Panc1 (cell line): ENCODE measurements around the gene RASL11A. TPM values are rescaled to one million over a fixed set of nuclear protein-coding genes. Genes with fewer than 3 reads are reported as not detected.

Experiments
- ATAC-seq: fragments of 200-7000 bp; cut with Tn5 transposase; 2 replicates; pipeline ENCODE4 v1.9.1; 2020; ENCODE audit warnings: mild to moderate bottlenecking, moderate library complexity
- BruUV-seq: library from RNA; stranded (reverse); fragments of 400-500 nt; replicated peaks from 2 replicates; lab custom pipeline; 2021; lab: Mats Ljungman, UMichigan
- CTCF ChIA-PET: fragments of 300-600 bp; sonication (Branson Sonifier 250); formaldehyde crosslinking; loops from one replicate; lab custom pipeline; 2022; ENCODE audit warnings: antibody characterized with exemption; lab: Charles Lee
- POLR2A ChIA-PET: fragments of 300-600 bp; sonication (Branson Sonifier 250); formaldehyde crosslinking; loops from one replicate; lab custom pipeline; 2022; ENCODE audit warnings: antibody characterized with exemption; lab: Charles Lee
- DNase-seq: peaks from one replicate; pipeline ENCODE4 v3.0.0-alpha.2; 2010; ENCODE audit warnings: low read depth, low spot score
- H3K27ac ChIP-seq: 2 replicates; pipeline ENCODE4 v1.5.1; 2011; ENCODE audit warnings: mild to moderate bottlenecking, low read length, inconsistent platforms
- H3K27me3 ChIP-seq: fragments of 200-500 bp; sonication (Bioruptor generic); 2 replicates; pipeline ENCODE4 v1.6.0; 2014; ENCODE audit warnings: low read length, inconsistent platforms; ENCODE audit not compliant: control insufficient read depth, insufficient read depth
- H3K36me3 ChIP-seq: fragments of 200-500 bp; sonication (Bioruptor generic); 2 replicates; pipeline ENCODE4 v1.5.1; 2014; ENCODE audit warnings: inconsistent platforms, mild to moderate bottlenecking, low read length, moderate library complexity; ENCODE audit not compliant: control insufficient read depth, insufficient read depth
- H3K4me1 ChIP-seq: 2 replicates; pipeline ENCODE4 v1.5.1; 2011; ENCODE audit warnings: inconsistent platforms, mild to moderate bottlenecking, low read length, moderate library complexity; ENCODE audit not compliant: control insufficient read depth, insufficient read depth
- H3K4me3 ChIP-seq, 2 experiments: 2 replicates each; pipeline ENCODE4 v1.5.1; 2011 to 2012; ENCODE audit warnings: low read depth in 2 of 2, low read length in 2 of 2, mild to moderate bottlenecking in 2 of 2, inconsistent platforms in 1 of 2, moderate library complexity in 1 of 2
- H3K9me3 ChIP-seq: fragments of 200-500 bp; sonication (Bioruptor generic); 2 replicates; pipeline ENCODE4 v1.5.1; 2014; ENCODE audit warnings: low read depth, mild to moderate bottlenecking, inconsistent platforms, low read length, moderate library complexity; ENCODE audit not compliant: control insufficient read depth, insufficient read depth
- POLR2AphosphoS5 ChIP-seq: IDR thresholded peaks from 2 replicates; pipeline ENCODE4 v1.6.1; 2012; ENCODE audit warnings: mild to moderate bottlenecking, low read depth, low read length, moderate library complexity
- SIN3A ChIP-seq: IDR thresholded peaks from 2 replicates; pipeline ENCODE4 v1.6.1; 2012; ENCODE audit warnings: low read depth, mild to moderate bottlenecking, low read length, moderate library complexity, borderline replicate concordance; ENCODE audit not compliant: insufficient read depth
- TCF7L2 ChIP-seq: IDR thresholded peaks from 2 replicates; pipeline ENCODE4 v1.6.1; 2011; ENCODE audit warnings: mild to moderate bottlenecking, low read depth, low read length, inconsistent platforms
- in situ Hi-C: cut with HindIII; loops from 2 replicates; pipeline ENCODE4 v1.10.0; 2016; ENCODE audit warnings: low sequenced_read_pairs, low pct_unique_long_range_greater_than_20kb
- intact Hi-C: fragments of 100-400 bp; cut with micrococcal nuclease; formaldehyde crosslinking; loops from one replicate; pipeline ENCODE4 v1.10.0; 2022; ENCODE audit not compliant: unreplicated experiment
- total RNA-seq: library from RNA; stranded (reverse); gene quantifications from one replicate; pipeline ENCODE4 v1.2.1, GENCODE V29; 2021; ENCODE audit not compliant: unreplicated experiment
- TF ChIP-seq, protein P1 (sequence below), 2 experiments: IDR thresholded peaks; 2 replicates each; pipeline ENCODE4 v1.6.1; 2011 to 2012; ENCODE audit warnings: low read depth in 2 of 2, control low read depth in 1 of 2, low read length in 1 of 2, mild to moderate bottlenecking in 1 of 2, moderate library complexity in 1 of 2; ENCODE audit not compliant: insufficient read depth in 1 of 2
- TF ChIP-seq, protein P2 (sequence below): fragments of 450-650 bp; IDR thresholded peaks from 2 replicates; pipeline ENCODE4 v1.5.1; 2017; ENCODE audit warnings: mild to moderate bottlenecking

RASL11A gene
- total RNA-seq, 1 experiment from 2014 or later, result 136 TPM

DNA sequence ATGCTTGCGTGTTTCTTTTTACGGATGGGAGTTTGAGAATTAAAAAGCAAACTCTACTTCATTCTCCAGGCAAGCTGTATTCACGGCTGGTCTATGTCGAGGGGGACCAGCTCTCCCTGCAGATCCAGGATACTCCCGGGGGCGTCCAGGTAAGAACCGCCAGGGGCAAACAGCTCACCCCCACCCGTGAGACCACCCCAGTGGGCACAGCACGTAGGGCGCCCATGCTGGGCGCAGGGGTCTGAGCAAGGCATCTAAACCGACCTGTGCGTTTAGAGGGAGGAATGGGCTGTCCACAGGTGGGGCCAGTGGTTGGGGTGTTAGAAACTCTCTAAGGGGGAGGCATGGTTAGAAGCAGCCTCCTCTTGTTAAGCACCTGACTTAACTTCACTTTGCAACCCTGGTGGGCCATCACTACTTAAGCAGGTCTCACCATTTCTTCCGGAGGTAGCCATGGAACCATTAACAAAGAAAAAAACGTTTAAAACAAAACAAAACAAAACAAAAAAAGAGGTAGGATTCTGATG, 1.0 kb downstream of the RASL11A start:
- TF ChIP-seq SIN3A, result no peak
- no peak for TF ChIP-seq TCF7L2
- TF ChIP-seq, protein P1, sequence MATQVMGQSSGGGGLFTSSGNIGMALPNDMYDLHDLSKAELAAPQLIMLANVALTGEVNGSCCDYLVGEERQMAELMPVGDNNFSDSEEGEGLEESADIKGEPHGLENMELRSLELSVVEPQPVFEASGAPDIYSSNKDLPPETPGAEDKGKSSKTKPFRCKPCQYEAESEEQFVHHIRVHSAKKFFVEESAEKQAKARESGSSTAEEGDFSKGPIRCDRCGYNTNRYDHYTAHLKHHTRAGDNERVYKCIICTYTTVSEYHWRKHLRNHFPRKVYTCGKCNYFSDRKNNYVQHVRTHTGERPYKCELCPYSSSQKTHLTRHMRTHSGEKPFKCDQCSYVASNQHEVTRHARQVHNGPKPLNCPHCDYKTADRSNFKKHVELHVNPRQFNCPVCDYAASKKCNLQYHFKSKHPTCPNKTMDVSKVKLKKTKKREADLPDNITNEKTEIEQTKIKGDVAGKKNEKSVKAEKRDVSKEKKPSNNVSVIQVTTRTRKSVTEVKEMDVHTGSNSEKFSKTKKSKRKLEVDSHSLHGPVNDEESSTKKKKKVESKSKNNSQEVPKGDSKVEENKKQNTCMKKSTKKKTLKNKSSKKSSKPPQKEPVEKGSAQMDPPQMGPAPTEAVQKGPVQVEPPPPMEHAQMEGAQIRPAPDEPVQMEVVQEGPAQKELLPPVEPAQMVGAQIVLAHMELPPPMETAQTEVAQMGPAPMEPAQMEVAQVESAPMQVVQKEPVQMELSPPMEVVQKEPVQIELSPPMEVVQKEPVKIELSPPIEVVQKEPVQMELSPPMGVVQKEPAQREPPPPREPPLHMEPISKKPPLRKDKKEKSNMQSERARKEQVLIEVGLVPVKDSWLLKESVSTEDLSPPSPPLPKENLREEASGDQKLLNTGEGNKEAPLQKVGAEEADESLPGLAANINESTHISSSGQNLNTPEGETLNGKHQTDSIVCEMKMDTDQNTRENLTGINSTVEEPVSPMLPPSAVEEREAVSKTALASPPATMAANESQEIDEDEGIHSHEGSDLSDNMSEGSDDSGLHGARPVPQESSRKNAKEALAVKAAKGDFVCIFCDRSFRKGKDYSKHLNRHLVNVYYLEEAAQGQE (IDR thresholded peaks at IDR 0.05; ENCODE audit: insufficient read depth in 1 of 2, low read depth in 2 of 2, low read length in 1 of 2), result no peak
- TF ChIP-seq POLR2AphosphoS5, result no peak
- TF ChIP-seq, protein P2, sequence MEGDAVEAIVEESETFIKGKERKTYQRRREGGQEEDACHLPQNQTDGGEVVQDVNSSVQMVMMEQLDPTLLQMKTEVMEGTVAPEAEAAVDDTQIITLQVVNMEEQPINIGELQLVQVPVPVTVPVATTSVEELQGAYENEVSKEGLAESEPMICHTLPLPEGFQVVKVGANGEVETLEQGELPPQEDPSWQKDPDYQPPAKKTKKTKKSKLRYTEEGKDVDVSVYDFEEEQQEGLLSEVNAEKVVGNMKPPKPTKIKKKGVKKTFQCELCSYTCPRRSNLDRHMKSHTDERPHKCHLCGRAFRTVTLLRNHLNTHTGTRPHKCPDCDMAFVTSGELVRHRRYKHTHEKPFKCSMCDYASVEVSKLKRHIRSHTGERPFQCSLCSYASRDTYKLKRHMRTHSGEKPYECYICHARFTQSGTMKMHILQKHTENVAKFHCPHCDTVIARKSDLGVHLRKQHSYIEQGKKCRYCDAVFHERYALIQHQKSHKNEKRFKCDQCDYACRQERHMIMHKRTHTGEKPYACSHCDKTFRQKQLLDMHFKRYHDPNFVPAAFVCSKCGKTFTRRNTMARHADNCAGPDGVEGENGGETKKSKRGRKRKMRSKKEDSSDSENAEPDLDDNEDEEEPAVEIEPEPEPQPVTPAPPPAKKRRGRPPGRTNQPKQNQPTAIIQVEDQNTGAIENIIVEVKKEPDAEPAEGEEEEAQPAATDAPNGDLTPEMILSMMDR, result no peak
- H3K4me1 ChIP-seq, result peaks cover 16% of the 10 kb centered on the region
- H3K27me3 ChIP-seq, result no peaks in the 10 kb centered on the region
- DNase-seq, result no peak
- H3K9me3 ChIP-seq, result no peaks in the 10 kb centered on the region
- BruUV-seq, result no TSS peak
- ChIA-PET CTCF (interaction anchor here (0.6 kb wide), 1 partner anchor 187 kb away, joined by 5 read pairs; no protein-coding TSS in a partner anchor), POLR2A (no interaction called here)
- in situ Hi-C loops, result no loop called here
- ATAC-seq, result no peak
- H3K27ac ChIP-seq, result peak overlapping the region; percentile 90
- H3K4me3 ChIP-seq, result peak overlapping the region; percentile 69 to 72
- no peaks in the 10 kb centered on the region; the same call in 1 of the 2 replicates for H3K36me3 ChIP-seq
- intact Hi-C loops, result loop anchor here (10.0 kb wide), 1 partner anchor 287 kb away; no protein-coding TSS in a partner anchor

DNA sequence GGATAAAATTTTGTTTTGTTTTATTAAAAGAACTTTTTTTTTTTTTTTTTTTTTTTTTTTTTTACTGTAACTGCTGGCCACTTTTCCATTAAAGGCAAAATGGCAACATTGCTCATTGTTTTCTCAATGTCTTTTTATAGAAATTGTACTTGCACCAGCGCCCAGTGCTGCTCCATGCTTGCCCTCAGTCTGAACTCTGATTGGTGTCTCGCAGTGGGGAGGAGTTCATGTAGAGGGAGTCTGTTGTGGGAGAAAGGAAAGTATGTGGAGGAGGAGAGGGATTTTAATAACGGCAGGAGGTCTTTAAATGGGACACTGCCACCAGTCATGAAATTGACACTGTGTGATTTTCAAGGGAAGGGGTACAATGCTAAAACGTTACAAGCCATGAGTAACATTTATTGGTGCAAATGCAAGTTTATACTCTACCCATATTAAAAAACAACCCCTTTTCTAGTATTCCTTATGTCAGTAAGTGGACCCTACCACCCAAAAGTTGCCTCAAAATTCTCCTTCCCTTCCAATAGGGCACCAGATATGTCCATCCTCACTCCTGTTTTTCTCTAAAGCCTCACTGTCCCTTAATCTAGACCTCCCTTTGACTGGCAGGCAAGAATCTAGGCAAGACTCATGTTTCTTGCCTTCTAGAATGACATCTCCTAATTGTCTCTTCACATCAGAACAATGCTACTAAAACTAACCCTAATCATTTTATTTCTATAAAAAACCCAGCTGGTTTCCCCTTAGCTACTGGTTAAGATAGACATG, 3.2 kb downstream of the RASL11A start:
- Histone ChIP-seq H3K4me1 (peaks cover 16% of the 10 kb centered on the region), H3K4me3 (peak overlapping the region in 1 of 2 experiments; percentile 0; a peak in 1 of 4 replicates), H3K27me3 (no peaks in the 10 kb centered on the region), H3K9me3 (no peaks in the 10 kb centered on the region), H3K36me3 (no peaks in the 10 kb centered on the region; the same call in 1 of the 2 replicates), H3K27ac (no peak overlapping the region)
- ATAC-seq (no peak), DNase-seq (no peak)
- BruUV-seq, result no TSS peak
- in situ Hi-C loops, result no loop called here
- ChIA-PET POLR2A (no interaction called here), CTCF (interaction anchor here (1.1 to 1.2 kb wide), 2 partner anchors 11 to 148 kb away, joined by 3 to 4 read pairs; no protein-coding TSS in a partner anchor)
- TF ChIP-seq POLR2AphosphoS5 (no peak), SIN3A (no peak), TCF7L2 (no peak)
- TF ChIP-seq, protein P1 (IDR thresholded peaks at IDR 0.05; ENCODE audit: insufficient read depth in 1 of 2, low read depth in 2 of 2, low read length in 1 of 2), result no peak
- TF ChIP-seq, protein P2, result no peak
- intact Hi-C loops, result loop anchor here (10.0 kb wide), 1 partner anchor 289 kb away; no protein-coding TSS in a partner anchor
